HepG2 (cell line): ENCODE measurements around the gene SKP2. TPM values are rescaled to one million over a fixed set of nuclear protein-coding genes. Genes with fewer than 3 reads are reported as not detected.
"Not testable (repeated sequence)": the region's sequence is repeated elsewhere in the genome, so short reads cannot be mapped to it uniquely, and the experiment has no call there.

Experiments used
- ATAC-seq: fragments of 200-7000 bp; cut with Tn5 transposase; 3 replicates; pipeline ENCODE4 v1.9.1; 2020; ENCODE audit warnings: mild to moderate bottlenecking, moderate library complexity
- BruUV-seq: library from RNA; stranded (reverse); fragments of 400-500 nt; replicated peaks from 2 replicates; lab custom pipeline; 2021; lab: Mats Ljungman, UMichigan
- CTCF ChIA-PET: fragments of 300-600 bp; formaldehyde crosslinking; extraction: SDS; loops from one replicate; lab custom pipeline; 2021; ENCODE audit warnings: low total read pairs, inconsistent platforms, low intra/inter-chr PET ratio; lab: Yijun Ruan, JAX
- POLR2A ChIA-PET: fragments of 350-600 bp; sonication (Branson Sonifier 250); formaldehyde crosslinking; loops from one replicate; lab custom pipeline; 2020; ENCODE audit warnings: antibody characterized with exemption, inconsistent platforms; lab: Yijun Ruan, JAX
- DNase-seq: peaks from one replicate; pipeline ENCODE4 v3.0.0-alpha.2; 2015; ENCODE audit warnings: low spot score
- FAIRE-seq: peaks from 3 replicates; lab custom pipeline; 2011; peaks lifted over from hg19 to GRCh38; lab: Jason Lieb, UNC
- H2AFZ ChIP-seq: one replicate; pipeline ENCODE4 v1.6.1; 2011; ENCODE audit warnings: low read length, inconsistent platforms
- H3K27ac ChIP-seq: fragments of 300-600 bp; 3 replicates; pipeline ENCODE4 v1.8.0; 2011; ENCODE audit warnings: mixed run types, mild to moderate bottlenecking, mixed read lengths, low read length, inconsistent platforms; ENCODE audit not compliant: insufficient read depth; ENCODE audit errors: extremely low read length
- H3K27me3 ChIP-seq, 2 experiments: fragments of 200-600 bp in 1 of 2; 2 replicates in 1 of 2; 3 replicates in 1 of 2; pipeline versions ENCODE4 v1.6.0 to v1.8.0; 2011; ENCODE audit warnings: low read length in 2 of 2, mild to moderate bottlenecking in 2 of 2, moderate library complexity in 2 of 2, inconsistent platforms in 1 of 2; ENCODE audit not compliant: insufficient read depth in 2 of 2, control insufficient read depth in 1 of 2
- H3K36me3 ChIP-seq, 2 experiments: fragments of 200-600 bp in 1 of 2; replicated peaks in 1 of 2; 2 replicates in 1 of 2; 3 replicates in 1 of 2; pipeline versions ENCODE4 v1.5.1 to v1.8.0; 2011; ENCODE audit warnings: low read length in 2 of 2, inconsistent platforms in 1 of 2; ENCODE audit not compliant: insufficient read depth in 2 of 2, control insufficient read depth in 1 of 2
- H3K4me1 ChIP-seq: 2 replicates; pipeline ENCODE4 v1.5.1; 2012; ENCODE audit warnings: low read length, inconsistent platforms; ENCODE audit not compliant: insufficient read depth
- H3K4me2 ChIP-seq: 2 replicates; pipeline ENCODE4 v1.6.0; 2011; ENCODE audit warnings: low read depth, low read length, inconsistent platforms
- H3K4me3 ChIP-seq, 3 experiments: fragments of 200-600 bp in 1 of 3; sonication (generic), shearing (Covaris generic) in 1 of 3; replicated peaks in 1 of 3; 2 replicates each; pipeline ENCODE4 v1.5.1; 2011 to 2016; ENCODE audit warnings: low read length in 3 of 3, inconsistent platforms in 2 of 3, low read depth in 2 of 3, mild to moderate bottlenecking in 2 of 3, control low read depth in 1 of 3, mixed read lengths in 1 of 3; ENCODE audit not compliant: insufficient read depth in 1 of 3
- H3K79me2 ChIP-seq: one replicate; pipeline ENCODE4 v1.6.1; 2011; ENCODE audit warnings: low read length, inconsistent platforms; ENCODE audit not compliant: insufficient read depth
- H3K9ac ChIP-seq: 2 replicates; pipeline ENCODE4 v1.6.0; 2011; ENCODE audit warnings: mild to moderate bottlenecking, low read depth, low read length, inconsistent platforms; ENCODE audit not compliant: insufficient read depth
- H3K9me3 ChIP-seq: 2 replicates; pipeline ENCODE4 v1.5.1; 2012; ENCODE audit warnings: mild to moderate bottlenecking, low read length
- H4K20me1 ChIP-seq: 2 replicates; pipeline ENCODE4 v1.6.0; 2011; ENCODE audit warnings: inconsistent platforms, mild to moderate bottlenecking, low read length, moderate library complexity; ENCODE audit not compliant: insufficient read depth
- ASH2L ChIP-seq: fragments of 300-600, 200-600 bp; sonication (generic); IDR thresholded peaks from 2 replicates; pipeline ENCODE4 v1.7.0; 2017; ENCODE audit warnings: low read depth, mild to moderate bottlenecking, moderate library complexity, mixed read lengths, low read length; ENCODE audit not compliant: insufficient read length
- HNRNPUL1 ChIP-seq: fragments of 200-400 bp; formaldehyde crosslinking; IDR thresholded peaks from 2 replicates; pipeline ENCODE4 v1.6.1; 2017; ENCODE audit warnings: low read depth, mild to moderate bottlenecking, low read length, moderate library complexity
- MXI1 ChIP-seq: IDR thresholded peaks from 3 replicates; pipeline ENCODE4 v1.6.1; 2012; ENCODE audit warnings: low read depth, low read length, inconsistent platforms, borderline replicate concordance
- NFE2 ChIP-seq: sonication (generic); formaldehyde crosslinking; IDR thresholded peaks from 2 replicates; pipeline ENCODE4 v1.4.0; 2020; ENCODE audit warnings: missing genetic modification reagents
- RAD21 ChIP-seq: fragments of 450-650 bp; formaldehyde crosslinking; IDR thresholded peaks from 2 replicates; pipeline ENCODE4 v1.5.0; 2020; ENCODE audit warnings: mild to moderate bottlenecking
- ZNF350 ChIP-seq: sonication (generic); formaldehyde crosslinking; IDR thresholded peaks from 2 replicates; pipeline ENCODE4 v1.4.0; 2020; ENCODE audit warnings: mild to moderate bottlenecking, low read depth, missing genetic modification reagents, borderline replicate concordance
- ZNF737 ChIP-seq: sonication (generic); formaldehyde crosslinking; IDR thresholded peaks from 2 replicates; pipeline ENCODE4 v1.5.0; 2020; ENCODE audit warnings: missing genetic modification reagents, mild to moderate bottlenecking, borderline replicate concordance
- WGBS: methylation state at CpG from one replicate; pipeline ENCODE4 v1.1.6; 2017; ENCODE audit warnings: low lambda C conversion rate; 5-methylcytosine and 5-hydroxymethylcytosine counted together
- in situ Hi-C: cut with HindIII; loops from 2 replicates; pipeline ENCODE4 v1.10.0; 2017; ENCODE audit warnings: low pct_unique_long_range_greater_than_20kb; ENCODE audit not compliant: extremely low pct_ligation_motif_present
- intact Hi-C: fragments of 100-400 bp; cut with micrococcal nuclease; formaldehyde crosslinking; loops from one replicate; pipeline ENCODE4 v1.10.0; 2022; ENCODE audit not compliant: unreplicated experiment
- polyA plus RNA-seq, 8 experiments: library from polyadenylated mRNA; depleted of rRNA in 3 of 8; stranded (reverse) in 7 of 8; unstranded in 1 of 8; fragments of >200 nt; fragmentation: Illumina TruSeq in 4 of 8; extraction: Trizol in 4 of 8; gene quantifications; 2 replicates each; pipeline versions ENCODE4 v1.2.1 to v1.2.3, GENCODE V29; 2011 to 2016; ENCODE audit warnings: low read depth in 4 of 8, missing spikeins in 1 of 8, mixed read lengths in 1 of 8; ENCODE audit not compliant: insufficient read depth in 1 of 8
- total RNA-seq, 5 experiments: library from RNA; depleted of rRNA; stranded (reverse); fragments of >200 nt; fragmentation: Illumina TruSeq; extraction: Trizol; gene quantifications; 2 replicates each; pipeline ENCODE4 v1.2.3, GENCODE V29; 2016; ENCODE audit warnings: low read depth in 1 of 5
- TF ChIP-seq, protein P1 (sequence below): sonication (generic); formaldehyde crosslinking; conservative IDR thresholded peaks from 2 replicates; pipeline ENCODE4 v1.4.0; 2020; ENCODE audit warnings: missing genetic modification reagents

SKP2 gene
- total and polyA plus RNA-seq, 2 of the 13 experiments (the other 11 are each of a cell fraction or from before 2014, with no cell fraction given): 29.6 to 84.1 TPM

DNA sequence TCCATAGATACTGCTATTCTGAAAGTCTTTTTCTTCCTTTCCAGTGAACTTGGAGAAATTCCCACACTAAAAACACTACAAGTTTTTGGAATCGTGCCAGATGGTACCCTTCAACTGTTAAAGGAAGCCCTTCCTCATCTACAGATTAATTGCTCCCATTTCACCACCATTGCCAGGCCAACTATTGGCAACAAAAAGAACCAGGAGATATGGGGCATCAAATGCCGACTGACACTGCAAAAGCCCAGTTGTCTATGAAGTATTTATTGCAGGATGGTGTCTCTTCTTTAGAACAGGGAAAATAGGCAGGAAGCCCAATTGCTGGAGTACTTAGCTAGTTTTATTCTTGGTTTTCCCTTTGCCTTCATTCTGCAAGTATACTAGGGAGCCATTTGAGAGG, 29.9 kb downstream of the SKP2 start:
- H3K4me3 ChIP-seq: no peak overlapping the region; a peak in 1 of 6 replicates
- no peak for FAIRE-seq
- H3K27me3 ChIP-seq: no peaks in the 10 kb centered on the region
- POLR2A ChIA-PET: interaction anchor here (0.9 to 3.6 kb wide), 4 partner anchors 28 to 59 kb away, joined by 3 to 34 read pairs (median 10); partner anchors contain the start of gene NADK2
- no peak overlapping the region for H3K9ac ChIP-seq
- no peak overlapping the region for H3K4me2 ChIP-seq
- DNase-seq: no peak
- no peak for ATAC-seq
- CTCF ChIA-PET: no interaction called here
- peak overlapping the region; percentile 80 for H3K27ac ChIP-seq
- TF ChIP-seq, protein P1, sequence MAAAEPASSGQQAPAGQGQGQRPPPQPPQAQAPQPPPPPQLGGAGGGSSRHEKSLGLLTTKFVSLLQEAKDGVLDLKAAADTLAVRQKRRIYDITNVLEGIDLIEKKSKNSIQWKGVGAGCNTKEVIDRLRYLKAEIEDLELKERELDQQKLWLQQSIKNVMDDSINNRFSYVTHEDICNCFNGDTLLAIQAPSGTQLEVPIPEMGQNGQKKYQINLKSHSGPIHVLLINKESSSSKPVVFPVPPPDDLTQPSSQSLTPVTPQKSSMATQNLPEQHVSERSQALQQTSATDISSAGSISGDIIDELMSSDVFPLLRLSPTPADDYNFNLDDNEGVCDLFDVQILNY (CRISPR knock-in tag): no peak
- TF ChIP-seq HNRNPUL1 (no peak), ZNF737 (CRISPR knock-in tag) (no peak), ASH2L (no peak), RAD21 (CRISPR knock-in tag) (no peak), ZNF350 (CRISPR knock-in tag) (no peak), NFE2 (no peak), MXI1 (no peak)
- in situ Hi-C loops (no loop called here), intact Hi-C loops (loop anchor here (5.0 kb wide), 1 partner anchor 104 kb away; no protein-coding TSS in a partner anchor)
- BruUV-seq: no TSS peak
- H4K20me1 ChIP-seq: no peaks in the 10 kb centered on the region
- peaks cover 0 to 15% of the 10 kb centered on the region in 2 experiments; a peak in 3 of 5 replicates for H3K36me3 ChIP-seq
- no peak overlapping the region for H2AFZ ChIP-seq
- H3K9me3 ChIP-seq: no peaks in the 10 kb centered on the region
- 80% methylated on average over 2 of the region's 2 CpGs for WGBS
- peaks cover 47% of the 10 kb centered on the region for H3K4me1 ChIP-seq
- H3K79me2 ChIP-seq: no peaks in the 10 kb centered on the region

DNA sequence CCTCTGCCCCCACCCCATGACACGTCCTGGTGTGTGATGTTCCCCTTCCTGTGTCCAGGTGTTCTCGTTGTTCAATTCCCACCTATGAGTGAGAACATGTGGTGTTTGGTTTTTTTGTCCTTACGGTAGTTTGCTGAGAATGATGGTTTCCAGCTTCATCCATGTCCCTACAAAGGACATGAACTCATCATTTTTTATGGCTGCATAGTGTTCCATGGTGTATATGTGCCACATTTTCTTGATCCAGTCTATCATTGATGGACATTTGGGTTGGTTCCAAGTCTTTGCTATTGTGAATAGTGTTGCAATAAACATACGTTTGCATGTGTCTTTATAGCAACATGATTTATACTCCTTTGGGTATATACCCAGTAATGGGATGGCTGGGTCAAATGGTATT, 32.5 kb downstream of the SKP2 start:
- CTCF ChIA-PET, H3K36me3 ChIP-seq, BruUV-seq, H4K20me1 ChIP-seq, H3K27me3 ChIP-seq, in situ Hi-C loops, H2AFZ ChIP-seq, H3K4me2 ChIP-seq, H3K9ac ChIP-seq, H3K79me2 ChIP-seq, H3K27ac ChIP-seq, ATAC-seq, H3K4me3 ChIP-seq, H3K9me3 ChIP-seq, FAIRE-seq, POLR2A ChIA-PET, DNase-seq: not testable (repeated sequence)
- H3K4me1 ChIP-seq: peaks cover 34% of the 10 kb centered on the region
- intact Hi-C loops: loop anchor here (5.0 kb wide), 1 partner anchor 107 kb away; no protein-coding TSS in a partner anchor
- 94% methylated on average over 1 of the region's 4 CpGs for WGBS
